Loucy (cell line): Measurements from ENCODE around the gene JAM2.

Experiments
- CTCF ChIP-seq: fragments of 200-600 bp; sonication (generic); conservative IDR thresholded peaks from 2 replicates; pipeline ENCODE4 v1.5.1; 2014; ENCODE audit warnings: mild to moderate bottlenecking, antibody characterized with exemption, low read length
- EZH2phosphoT487 ChIP-seq: fragments of 200-600 bp; IDR thresholded peaks from 2 replicates; pipeline ENCODE4 v1.6.1; 2018; ENCODE audit warnings: antibody characterized with exemption, mild to moderate bottlenecking, moderate library complexity, borderline replicate concordance

DNA sequence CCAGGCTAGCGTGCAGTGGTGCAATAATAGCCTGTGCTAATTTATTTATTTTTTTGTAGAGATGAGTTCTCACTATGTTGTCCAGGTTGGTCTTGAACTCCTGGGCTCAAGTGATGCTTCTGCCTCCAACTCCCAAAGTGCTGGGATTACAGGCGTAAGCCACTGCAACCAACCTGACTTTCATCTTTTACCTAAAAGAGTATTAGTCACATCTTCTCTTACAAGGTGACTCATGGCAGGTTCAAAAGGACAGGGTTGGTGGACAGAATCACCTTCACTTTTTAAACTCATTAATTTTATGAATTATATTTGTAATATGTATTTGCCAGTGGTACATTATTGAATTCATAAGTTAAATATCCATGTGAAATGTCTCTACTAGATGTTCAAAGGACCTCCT lies 18.1 kb downstream of the JAM2 start:
- TF ChIP-seq CTCF (no peak), EZH2phosphoT487 (no peak)
